ENCODE data around the gene RPS2.
"Not testable (repeated sequence)": the region's sequence is repeated elsewhere in the genome, so short reads cannot be mapped to it uniquely, and the experiment has no call there.

The RPS2 gene

DNA sequence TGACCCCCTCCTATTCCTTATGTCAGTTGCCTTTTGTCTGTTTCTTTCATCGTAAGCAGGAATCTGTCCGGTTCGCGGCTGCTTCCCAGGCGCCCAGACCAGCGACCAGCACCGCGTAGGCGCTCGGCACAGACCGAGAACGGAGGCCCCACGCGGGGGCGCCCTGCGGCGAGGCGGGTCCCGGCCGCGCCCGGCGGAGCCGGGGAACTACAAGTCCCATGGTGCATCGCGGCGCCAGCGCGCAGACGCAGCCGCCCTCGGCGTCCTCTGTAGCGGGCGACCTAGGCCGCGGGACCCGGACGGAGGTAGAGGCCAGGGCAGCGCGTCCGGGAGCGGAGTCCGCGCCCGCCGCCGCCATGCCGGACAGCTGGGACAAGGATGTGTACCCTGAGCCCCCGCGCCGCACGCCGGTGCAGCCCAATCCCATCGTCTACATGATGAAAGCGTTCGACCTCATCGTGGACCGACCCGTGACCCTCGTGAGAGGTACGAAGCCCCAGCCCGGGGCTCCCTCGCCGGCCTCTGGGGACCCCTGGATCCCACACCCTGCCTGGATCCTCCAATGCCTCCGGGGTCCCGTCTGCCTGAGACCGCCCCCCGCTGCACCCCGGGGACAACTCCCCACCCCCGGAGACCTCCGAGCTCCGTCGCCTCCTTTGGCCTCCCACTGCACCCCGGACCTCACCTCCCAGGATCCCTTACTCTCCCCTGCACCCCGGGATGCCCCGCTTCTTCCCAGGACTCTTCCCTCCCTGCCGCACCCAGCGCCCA lies 5.2 kb downstream of the RPS2 start, which contains the start of gene NDUFB10:
NDUFB10 (plus strand) TSS at position 270 of the 771 bp plus-strand sequence; CDS start at position 357, 87 bp downstream.
- H3K4me1 ChIP-seq (ENCODE audit: control insufficient read depth in 1 of 2, insufficient read depth in 1 of 2, low read depth in 1 of 2, low read length in 1 of 2) = peaks cover 36 to 40% of the 10 kb centered on the region in 2 experiments
- TF ChIP-seq, protein P1, sequence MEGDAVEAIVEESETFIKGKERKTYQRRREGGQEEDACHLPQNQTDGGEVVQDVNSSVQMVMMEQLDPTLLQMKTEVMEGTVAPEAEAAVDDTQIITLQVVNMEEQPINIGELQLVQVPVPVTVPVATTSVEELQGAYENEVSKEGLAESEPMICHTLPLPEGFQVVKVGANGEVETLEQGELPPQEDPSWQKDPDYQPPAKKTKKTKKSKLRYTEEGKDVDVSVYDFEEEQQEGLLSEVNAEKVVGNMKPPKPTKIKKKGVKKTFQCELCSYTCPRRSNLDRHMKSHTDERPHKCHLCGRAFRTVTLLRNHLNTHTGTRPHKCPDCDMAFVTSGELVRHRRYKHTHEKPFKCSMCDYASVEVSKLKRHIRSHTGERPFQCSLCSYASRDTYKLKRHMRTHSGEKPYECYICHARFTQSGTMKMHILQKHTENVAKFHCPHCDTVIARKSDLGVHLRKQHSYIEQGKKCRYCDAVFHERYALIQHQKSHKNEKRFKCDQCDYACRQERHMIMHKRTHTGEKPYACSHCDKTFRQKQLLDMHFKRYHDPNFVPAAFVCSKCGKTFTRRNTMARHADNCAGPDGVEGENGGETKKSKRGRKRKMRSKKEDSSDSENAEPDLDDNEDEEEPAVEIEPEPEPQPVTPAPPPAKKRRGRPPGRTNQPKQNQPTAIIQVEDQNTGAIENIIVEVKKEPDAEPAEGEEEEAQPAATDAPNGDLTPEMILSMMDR (IDR thresholded peaks at IDR 0.05) = peak; percentile 73

GRCh38 chr16:1958715-1959268 lies 5.8 kb downstream of the RPS2 start:
- Histone ChIP-seq H3K4me1 (ENCODE audit: control insufficient read depth in 1 of 2, insufficient read depth in 1 of 2, low read depth in 1 of 2, low read length in 1 of 2) (peaks cover 29 to 35% of the 10 kb centered on the region in 2 experiments), H3K9me3 (no peaks in the 10 kb centered on the region), H3K4me3 (ENCODE audit: low read depth in 1 of 2, low read length in 1 of 2) (peak overlapping the region; percentile 82 to 83), H3K27ac (peak overlapping the region; percentile 68), H3K27me3 (peaks cover 3% of the 10 kb centered on the region), H3K36me3 (peaks cover 20% of the 10 kb centered on the region)
- TF ChIP-seq, protein P1 (IDR thresholded peaks at IDR 0.05) = no peak

More for the DNA sequence above, 5.2 kb downstream of the RPS2 start, which contains the start of gene NDUFB10:
- Histone ChIP-seq H3K36me3 (peaks cover 20% of the 10 kb centered on the region), H3K4me3 (ENCODE audit: low read depth in 1 of 2, low read length in 1 of 2) (peak within 1 kb of the TSS; percentile 82 to 83), H3K9me3 (no peaks in the 10 kb centered on the region), H3K27ac (peak within 1 kb of the TSS; percentile 68), H3K27me3 (peaks cover 3% of the 10 kb centered on the region)

- not testable (repeated sequence) for H3K27me3 ChIP-seq; H3K4me3 ChIP-seq (ENCODE audit: low read depth in 1 of 2, low read length in 1 of 2); H3K27ac ChIP-seq; H3K9me3 ChIP-seq
- H3K4me1 ChIP-seq (ENCODE audit: control insufficient read depth in 1 of 2, insufficient read depth in 1 of 2, low read depth in 1 of 2, low read length in 1 of 2) = peaks cover 23 to 29% of the 10 kb centered on the region in 2 experiments
- peaks cover 20% of the 10 kb centered on the region for H3K36me3 ChIP-seq
These were observed 6.5 kb downstream of the RPS2 start for GRCh38 chr16:1958143-1958491.

- not testable (repeated sequence) for H3K4me3 ChIP-seq (ENCODE audit: low read depth in 1 of 2, low read length in 1 of 2); H3K9me3 ChIP-seq; H3K27me3 ChIP-seq
These were observed 7.0 kb downstream of the RPS2 start for GRCh38 chr16:1957434-1958142.

GRCh38 chr16:1953734-1954133 lies 10.9 kb downstream of the RPS2 start:
- Histone ChIP-seq H3K27ac (no peak overlapping the region), H3K4me1 (ENCODE audit: control insufficient read depth in 1 of 2, insufficient read depth in 1 of 2, low read depth in 1 of 2, low read length in 1 of 2) (peaks cover 2% of the 10 kb centered on the region in 2 experiments), H3K27me3 (peaks cover 3% of the 10 kb centered on the region), H3K36me3 (no peaks in the 10 kb centered on the region), H3K4me3 (ENCODE audit: low read depth in 1 of 2, low read length in 1 of 2) (no peak overlapping the region), H3K9me3 (no peaks in the 10 kb centered on the region)
- TF ChIP-seq, protein P1 (IDR thresholded peaks at IDR 0.05) = no peak

More at GRCh38 chr16:1957434-1958142, 7.0 kb downstream of the RPS2 start:
- not testable (repeated sequence) for H3K27ac ChIP-seq
- H3K36me3 ChIP-seq = peaks cover 17% of the 10 kb centered on the region
- peaks cover 23 to 25% of the 10 kb centered on the region in 2 experiments for H3K4me1 ChIP-seq (ENCODE audit: control insufficient read depth in 1 of 2, insufficient read depth in 1 of 2, low read depth in 1 of 2, low read length in 1 of 2)

DNA sequence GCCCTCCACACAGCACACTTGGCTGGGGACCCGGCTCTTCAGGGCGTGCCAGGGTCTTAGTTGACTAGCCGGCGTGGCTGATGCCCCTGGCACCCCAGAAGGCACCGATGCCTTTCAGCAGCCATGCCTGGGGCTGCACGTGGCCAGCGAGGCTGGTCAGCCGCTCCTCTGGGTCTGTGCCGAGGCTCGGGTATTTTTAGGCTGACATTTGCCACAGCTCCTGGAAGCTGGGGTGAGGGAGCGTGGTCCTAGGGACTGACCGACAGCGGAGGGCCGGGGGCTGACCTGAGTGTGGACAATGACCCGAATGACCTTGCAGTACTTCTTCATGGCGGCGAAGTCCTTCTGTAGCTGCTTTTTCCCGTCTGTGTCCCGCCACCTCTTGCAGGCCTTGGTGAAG lies 14.1 kb downstream of the RPS2 start:
- H3K4me3 ChIP-seq (ENCODE audit: low read depth in 1 of 2, low read length in 1 of 2) = no peak overlapping the region
- no peak overlapping the region for H3K27ac ChIP-seq
- H3K27me3 ChIP-seq = no peaks in the 10 kb centered on the region
- TF ChIP-seq, protein P1 (IDR thresholded peaks at IDR 0.05) = no peak
- no peaks in the 10 kb centered on the region for H3K9me3 ChIP-seq
- no peaks in the 10 kb centered on the region for H3K36me3 ChIP-seq
- H3K4me1 ChIP-seq (ENCODE audit: control insufficient read depth in 1 of 2, insufficient read depth in 1 of 2, low read depth in 1 of 2, low read length in 1 of 2) = no peaks in the 10 kb centered on the region

All from neutrophil (primary cell).